Measurements from ENCODE around the gene PARVA. TPM values are rescaled to one million over a fixed set of nuclear protein-coding genes. Genes with fewer than 3 reads are reported as not detected.

The PARVA gene
- total RNA-seq, 2 donors from 2014 or later, result 38.4 to 55.1 TPM

DNA sequence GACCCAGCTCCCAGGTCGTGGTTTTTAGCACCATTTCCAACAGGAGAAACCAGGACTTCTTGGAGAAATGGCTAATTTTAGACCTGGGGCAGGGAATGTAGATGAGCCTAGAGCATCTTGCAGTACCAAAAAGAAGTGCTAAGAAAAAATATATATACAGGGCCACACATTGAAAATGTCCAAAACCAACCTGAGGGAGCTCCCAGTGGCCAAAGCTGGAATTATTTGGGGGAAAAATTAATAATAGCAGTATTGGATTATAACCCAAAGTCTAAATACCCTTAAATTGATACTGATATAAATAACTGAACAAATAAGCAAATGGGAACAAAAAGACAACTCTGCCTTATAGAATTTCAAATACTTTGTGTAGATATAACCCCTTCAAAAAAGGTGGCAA, 108.0 kb downstream of the PARVA start:
- WGBS, result 87% methylated on average over 1 of the region's 1 CpG
- intact Hi-C loops (cut with DNase I), result loop anchor here (10.0 kb wide), 1 partner anchor 399 kb away; no protein-coding TSS in a partner anchor
- DNase-seq (ENCODE audit: low spot score), result no peak
- H3K36me3 ChIP-seq, result no peaks in the 10 kb centered on the region
- TF ChIP-seq CTCF (IDR thresholded peaks at IDR 0.05) (peak in 1 of 4 experiments; percentile 51), POLR2A (IDR thresholded peaks at IDR 0.05) (no peak)
- no peaks in the 10 kb centered on the region for H3K9me3 ChIP-seq
- no peak overlapping the region for H3K4me3 ChIP-seq
- H3K27me3 ChIP-seq (replicated peaks; ENCODE audit: insufficient read depth), result no peaks in the 10 kb centered on the region
- H3K4me1 ChIP-seq (replicated peaks), result no peaks in the 10 kb centered on the region
- no peak overlapping the region for H3K27ac ChIP-seq

DNA sequence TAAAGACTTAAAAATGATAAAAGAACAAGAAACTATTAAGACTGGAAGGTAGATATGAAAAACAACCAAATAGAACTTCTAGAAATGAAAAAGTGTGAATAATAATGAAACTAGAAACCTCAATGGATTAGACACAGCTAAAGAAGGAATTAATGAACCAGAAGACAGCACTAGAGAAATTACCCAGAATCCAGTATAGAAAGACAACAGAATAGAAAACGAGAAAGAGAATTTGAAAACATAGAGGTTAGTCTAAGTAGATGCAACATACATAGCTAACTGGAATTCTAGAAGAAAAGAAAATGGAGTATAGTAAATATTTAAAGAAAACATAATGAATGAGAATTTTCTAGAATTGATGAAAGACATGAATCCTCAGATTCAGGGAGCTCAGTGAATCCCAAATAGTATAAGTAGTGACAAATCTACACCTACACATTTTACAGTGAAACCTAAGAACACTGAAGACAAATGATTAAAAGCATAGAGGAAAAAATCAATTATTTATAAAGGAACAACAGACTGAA, 111.9 kb downstream of the PARVA start:
- no peak for DNase-seq (ENCODE audit: low spot score)
- no peaks in the 10 kb centered on the region for H3K27me3 ChIP-seq (replicated peaks; ENCODE audit: insufficient read depth)
- 97% methylated on average over 1 of the region's 1 CpG for WGBS
- no peak overlapping the region for H3K27ac ChIP-seq
- H3K36me3 ChIP-seq, result no peaks in the 10 kb centered on the region
- no peaks in the 10 kb centered on the region for H3K4me1 ChIP-seq (replicated peaks)
- TF ChIP-seq POLR2A (IDR thresholded peaks at IDR 0.05), result no peak
- no peaks in the 10 kb centered on the region for H3K9me3 ChIP-seq
- intact Hi-C loops (cut with DNase I), result loop anchor here (10.0 kb wide), 1 partner anchor 395 kb away; no protein-coding TSS in a partner anchor
- H3K4me3 ChIP-seq, result no peak overlapping the region

DNA sequence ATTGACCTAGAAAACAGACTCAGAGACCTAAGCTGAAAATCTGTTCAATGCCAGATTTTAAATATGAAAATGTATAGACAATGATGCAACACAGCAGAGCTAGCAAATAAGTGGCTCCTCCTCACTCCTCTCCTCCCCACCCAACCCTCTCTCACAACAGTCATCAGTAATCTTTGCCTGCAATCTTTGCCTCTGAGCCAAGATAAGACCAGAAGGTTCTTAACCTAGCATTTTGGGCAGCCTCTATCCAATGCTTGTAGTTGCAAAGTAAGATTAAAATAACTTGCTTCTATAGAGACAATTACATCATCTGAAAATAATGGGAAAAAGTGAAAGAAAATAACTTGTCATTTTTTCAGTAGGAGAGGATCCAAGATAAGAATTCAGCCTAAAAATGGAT, 117.3 kb downstream of the PARVA start:
- no peak overlapping the region for H3K27ac ChIP-seq
- no peak overlapping the region for H3K4me3 ChIP-seq
- no peaks in the 10 kb centered on the region for H3K9me3 ChIP-seq
- H3K36me3 ChIP-seq, result no peaks in the 10 kb centered on the region
- no peak for TF ChIP-seq POLR2AphosphoS5 (IDR thresholded peaks at IDR 0.05)
- no peak for TF ChIP-seq POLR2A (IDR thresholded peaks at IDR 0.05)
- no peak for TF ChIP-seq CTCF (IDR thresholded peaks at IDR 0.05)
- no peak for DNase-seq (ENCODE audit: low spot score)
- H3K27me3 ChIP-seq (replicated peaks; ENCODE audit: insufficient read depth), result no peaks in the 10 kb centered on the region
- intact Hi-C loops (cut with DNase I), result no loop called here
- H3K4me1 ChIP-seq (replicated peaks), result no peaks in the 10 kb centered on the region

DNA sequence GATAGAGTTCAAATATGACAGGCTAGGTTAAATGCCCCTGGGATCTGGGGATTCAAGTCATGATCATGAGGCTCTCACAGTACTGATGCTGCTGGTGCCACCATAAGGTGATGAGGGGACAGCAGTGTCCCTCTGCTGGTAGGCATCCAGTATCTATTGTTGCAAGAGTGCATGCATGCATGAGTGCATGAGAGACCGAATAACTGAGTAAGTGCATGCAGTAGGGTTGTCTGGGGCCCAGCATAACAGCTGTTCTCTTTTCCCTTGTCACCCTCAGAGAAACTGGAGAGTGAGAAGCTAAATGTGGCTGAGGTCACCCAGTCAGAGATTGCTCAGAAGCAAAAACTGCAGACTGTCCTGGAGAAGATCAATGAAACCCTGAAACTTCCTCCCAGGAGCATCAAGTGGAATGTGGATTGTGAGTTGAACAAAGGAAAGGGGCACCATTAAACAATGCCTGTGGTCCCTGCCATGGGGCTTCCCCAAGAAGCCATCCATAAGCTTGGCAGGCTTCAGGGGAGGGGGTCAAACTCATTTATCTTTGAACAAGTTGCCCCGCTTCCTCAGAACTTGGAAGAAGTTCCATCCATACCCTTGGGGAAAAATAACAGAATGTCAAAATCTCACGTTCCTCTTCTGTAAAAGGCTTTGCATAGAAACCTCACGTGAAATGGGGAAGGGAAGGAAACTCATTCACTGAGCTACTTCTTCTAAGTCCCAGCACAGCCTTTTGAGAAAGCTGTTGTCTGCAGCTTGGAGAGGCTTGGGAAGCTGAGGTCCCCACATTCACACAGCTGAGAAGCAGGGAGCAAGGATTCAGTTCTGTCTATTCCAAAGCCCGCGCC, 119.0 kb downstream of the PARVA start:
- Histone ChIP-seq H3K4me1 (replicated peaks) (no peaks in the 10 kb centered on the region), H3K9me3 (no peaks in the 10 kb centered on the region), H3K27ac (no peak overlapping the region), H3K4me3 (no peak overlapping the region), H3K36me3 (no peaks in the 10 kb centered on the region), H3K27me3 (replicated peaks; ENCODE audit: insufficient read depth) (no peaks in the 10 kb centered on the region)
- TF ChIP-seq CTCF (IDR thresholded peaks at IDR 0.05), result no peak
- no peak for TF ChIP-seq POLR2A (IDR thresholded peaks at IDR 0.05)
- TF ChIP-seq POLR2AphosphoS5 (IDR thresholded peaks at IDR 0.05), result no peak
- no peak for DNase-seq (ENCODE audit: low spot score)
- intact Hi-C loops (cut with DNase I), result no loop called here
- 80% methylated on average over 6 of the region's 6 CpGs for WGBS

DNA sequence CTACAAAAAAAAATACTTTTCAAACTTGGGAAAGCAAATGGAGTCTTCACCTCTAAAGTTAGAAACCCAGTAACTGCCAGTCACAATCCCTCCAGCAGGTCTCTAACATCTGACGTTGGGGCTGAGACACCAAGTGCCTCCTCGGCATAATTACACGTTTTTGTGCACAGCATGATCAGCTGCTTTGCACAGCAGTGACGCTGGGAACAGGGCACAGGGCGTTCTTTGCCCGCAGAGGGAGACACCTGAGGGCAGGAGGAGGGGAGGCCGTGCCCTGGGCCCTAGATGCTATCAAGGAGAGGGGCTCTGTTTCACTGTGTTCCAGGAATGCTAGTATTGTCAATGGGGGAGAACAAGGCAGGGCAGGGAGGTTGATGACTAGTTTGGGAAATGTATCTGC, 120.1 kb downstream of the PARVA start:
- Histone ChIP-seq H3K27me3 (replicated peaks; ENCODE audit: insufficient read depth) (no peaks in the 10 kb centered on the region), H3K4me3 (no peak overlapping the region), H3K9me3 (no peaks in the 10 kb centered on the region), H3K36me3 (no peaks in the 10 kb centered on the region), H3K4me1 (replicated peaks) (no peaks in the 10 kb centered on the region), H3K27ac (no peak overlapping the region)
- no peak for DNase-seq (ENCODE audit: low spot score)
- TF ChIP-seq POLR2A (IDR thresholded peaks at IDR 0.05) (no peak), CTCF (IDR thresholded peaks at IDR 0.05) (no peak), POLR2AphosphoS5 (IDR thresholded peaks at IDR 0.05) (no peak)
- intact Hi-C loops (cut with DNase I), result no loop called here
- WGBS, result 72% methylated on average over 7 of the region's 7 CpGs
